ENCODE measurements around the gene GP2. TPM values are rescaled to one million over a fixed set of nuclear protein-coding genes. Genes with fewer than 3 reads are reported as not detected.

The GP2 gene
- total and polyA plus RNA-seq, 12 donors, result 0.48 to 9.0 (median 2.8) TPM; not detected in 7

DNA sequence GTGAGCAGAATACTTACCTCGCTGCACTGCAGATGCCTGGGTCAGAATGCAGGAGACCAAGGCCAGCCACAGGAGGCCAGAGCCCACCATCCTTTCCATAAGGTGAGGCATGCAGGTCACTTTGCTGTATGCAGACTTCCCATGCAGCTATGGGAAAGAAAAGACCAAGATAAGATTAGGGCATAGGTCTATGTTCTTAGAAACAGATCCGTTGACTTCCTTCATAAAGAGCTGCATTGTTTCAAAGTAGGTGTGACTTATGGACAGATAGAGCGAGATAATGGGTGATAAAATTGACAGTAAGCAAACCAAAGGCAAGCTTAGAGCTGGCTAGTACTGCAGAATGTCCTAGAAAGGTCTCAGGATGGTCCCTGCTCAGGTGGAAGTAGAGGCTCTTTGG lies 992 bp downstream of the GP2 start:
- Histone ChIP-seq H3K4me3 (no peak overlapping the region), H3K9me3 (replicated peaks in 1 of 3) (no peaks in the 10 kb centered on the region), H3K27me3 (no peaks in the 10 kb centered on the region), H3K4me1 (replicated peaks in 1 of 2) (no peaks in the 10 kb centered on the region), H3K27ac (no peak overlapping the region), H3K36me3 (replicated peaks in 1 of 2) (no peaks in the 10 kb centered on the region)
- intact Hi-C loops (cut with DNase I), result no loop called here
- no peak for DNase-seq
- no peak for TF ChIP-seq POLR2A (IDR thresholded peaks at IDR 0.05)
- TF ChIP-seq, protein P1, sequence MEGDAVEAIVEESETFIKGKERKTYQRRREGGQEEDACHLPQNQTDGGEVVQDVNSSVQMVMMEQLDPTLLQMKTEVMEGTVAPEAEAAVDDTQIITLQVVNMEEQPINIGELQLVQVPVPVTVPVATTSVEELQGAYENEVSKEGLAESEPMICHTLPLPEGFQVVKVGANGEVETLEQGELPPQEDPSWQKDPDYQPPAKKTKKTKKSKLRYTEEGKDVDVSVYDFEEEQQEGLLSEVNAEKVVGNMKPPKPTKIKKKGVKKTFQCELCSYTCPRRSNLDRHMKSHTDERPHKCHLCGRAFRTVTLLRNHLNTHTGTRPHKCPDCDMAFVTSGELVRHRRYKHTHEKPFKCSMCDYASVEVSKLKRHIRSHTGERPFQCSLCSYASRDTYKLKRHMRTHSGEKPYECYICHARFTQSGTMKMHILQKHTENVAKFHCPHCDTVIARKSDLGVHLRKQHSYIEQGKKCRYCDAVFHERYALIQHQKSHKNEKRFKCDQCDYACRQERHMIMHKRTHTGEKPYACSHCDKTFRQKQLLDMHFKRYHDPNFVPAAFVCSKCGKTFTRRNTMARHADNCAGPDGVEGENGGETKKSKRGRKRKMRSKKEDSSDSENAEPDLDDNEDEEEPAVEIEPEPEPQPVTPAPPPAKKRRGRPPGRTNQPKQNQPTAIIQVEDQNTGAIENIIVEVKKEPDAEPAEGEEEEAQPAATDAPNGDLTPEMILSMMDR (IDR thresholded peaks at IDR 0.05), result no peak
- 64 to 76% (median 70%) methylated on average over 3 of the region's 3 CpGs for WGBS, 4 donors

DNA sequence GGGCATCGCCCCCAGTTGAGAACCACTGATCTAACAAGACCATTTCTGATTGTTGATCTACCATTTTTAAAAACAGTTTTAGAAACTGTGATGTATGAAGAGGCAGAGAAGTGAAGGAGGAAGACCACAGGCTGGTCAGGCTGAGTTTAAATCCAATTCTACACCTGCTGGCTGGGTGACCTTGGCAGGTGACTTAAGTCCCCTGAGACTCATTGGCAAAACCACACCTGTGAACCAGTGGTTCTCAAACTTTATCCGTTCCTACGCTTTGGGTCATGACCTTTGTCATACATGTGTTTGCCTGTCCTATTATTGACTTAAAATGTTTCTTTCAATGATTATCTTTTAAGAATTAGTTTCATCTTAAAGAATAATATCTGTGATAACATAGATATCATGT lies 2.3 kb downstream of the GP2 start:
- DNase-seq, result no peak
- Histone ChIP-seq H3K36me3 (replicated peaks in 1 of 2) (no peaks in the 10 kb centered on the region), H3K4me3 (no peak overlapping the region), H3K27me3 (no peaks in the 10 kb centered on the region), H3K27ac (no peak overlapping the region), H3K4me1 (replicated peaks in 1 of 2) (no peaks in the 10 kb centered on the region), H3K9me3 (replicated peaks in 1 of 3) (no peaks in the 10 kb centered on the region)
- 55 to 88% (median 66%) methylated on average over 3 of the region's 3 CpGs for WGBS, 4 donors
- TF ChIP-seq, protein P1 (IDR thresholded peaks at IDR 0.05), result no peak
- intact Hi-C loops (cut with DNase I), result no loop called here

DNA sequence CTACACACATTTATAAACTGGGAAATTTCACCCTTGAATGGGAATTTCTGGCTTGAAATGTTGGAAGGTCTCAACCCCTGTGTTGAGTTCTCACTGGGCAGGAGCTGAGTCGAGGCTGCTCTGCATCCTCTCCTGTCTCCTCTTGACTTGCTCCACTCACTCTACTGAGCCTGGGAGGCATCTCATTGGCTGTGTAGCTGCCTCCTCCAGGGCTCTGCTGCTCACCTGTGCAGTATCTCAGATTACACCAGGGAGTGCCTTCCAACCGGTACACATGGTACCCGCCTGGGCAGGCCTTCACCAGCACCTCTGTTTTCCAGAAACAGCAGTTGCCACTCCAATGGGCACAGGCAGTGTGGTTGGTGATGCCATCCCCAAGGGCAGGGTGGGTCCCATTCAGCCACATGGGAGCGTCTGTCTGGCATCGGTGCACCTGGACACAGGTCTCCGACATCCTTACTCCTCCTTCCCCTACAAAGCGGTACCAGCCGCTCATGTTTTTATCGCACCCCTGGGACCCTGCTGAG lies 3.7 kb downstream of the GP2 start:
- H3K9me3 ChIP-seq (replicated peaks in 1 of 3), result no peaks in the 10 kb centered on the region

DNA sequence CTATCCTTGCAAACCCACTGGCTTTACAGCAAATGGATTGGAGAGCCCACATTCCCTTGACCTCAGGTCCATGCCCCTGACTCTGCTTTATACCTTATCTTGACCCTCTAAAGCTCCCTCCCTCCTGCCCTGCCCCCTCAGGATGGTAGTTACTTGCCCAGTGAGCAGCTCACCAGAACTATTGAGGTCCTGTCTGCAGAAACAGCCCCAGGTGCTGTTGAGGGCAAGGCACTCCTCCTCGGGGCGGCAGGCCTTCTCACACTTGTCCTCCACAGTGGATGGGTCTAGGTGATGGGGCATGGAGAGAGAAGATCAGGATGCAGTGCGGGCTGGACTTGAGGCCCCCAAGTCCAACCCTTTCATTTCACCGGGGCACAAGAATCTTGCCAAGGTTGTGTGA lies 4.6 kb downstream of the GP2 start:
- Histone ChIP-seq H3K4me1 (replicated peaks in 1 of 2) (no peaks in the 10 kb centered on the region), H3K9me3 (replicated peaks in 1 of 3) (no peaks in the 10 kb centered on the region), H3K4me3 (no peak overlapping the region), H3K27me3 (peaks cover 5% of the 10 kb centered on the region), H3K27ac (no peak overlapping the region), H3K36me3 (replicated peaks in 1 of 2) (no peaks in the 10 kb centered on the region)
- intact Hi-C loops (cut with DNase I), result no loop called here
- WGBS, 4 donors, result 63 to 86% (median 82%) methylated on average over 4 of the region's 4 CpGs
- no peak for TF ChIP-seq POLR2A (IDR thresholded peaks at IDR 0.05)
- TF ChIP-seq, protein P1 (IDR thresholded peaks at IDR 0.05), result no peak
- no peak for DNase-seq

More for the DNA sequence above, 3.7 kb downstream of the GP2 start:
- peaks cover 5% of the 10 kb centered on the region for H3K27me3 ChIP-seq
- no peaks in the 10 kb centered on the region for H3K36me3 ChIP-seq (replicated peaks in 1 of 2)
- WGBS, 4 donors, result 72 to 80% (median 75%) methylated on average over 5 to 9 of the region's 9 CpGs
- H3K27ac ChIP-seq, result no peak overlapping the region
- no peak for DNase-seq
- TF ChIP-seq, protein P1 (IDR thresholded peaks at IDR 0.05), result no peak
- no peak for TF ChIP-seq POLR2A (IDR thresholded peaks at IDR 0.05)
- H3K4me1 ChIP-seq (replicated peaks in 1 of 2), result no peaks in the 10 kb centered on the region
- H3K4me3 ChIP-seq, result no peak overlapping the region
- intact Hi-C loops (cut with DNase I), result no loop called here
